GM21619 (cell line): ENCODE measurements around the gene PPM1N.

Experiments used
- ATAC-seq: cut with Tn5 transposase; IDR thresholded peaks from one replicate; pipeline ENCODE4 v1.9.1; 2021; ENCODE audit not compliant: unreplicated experiment

The PPM1N gene

DNA sequence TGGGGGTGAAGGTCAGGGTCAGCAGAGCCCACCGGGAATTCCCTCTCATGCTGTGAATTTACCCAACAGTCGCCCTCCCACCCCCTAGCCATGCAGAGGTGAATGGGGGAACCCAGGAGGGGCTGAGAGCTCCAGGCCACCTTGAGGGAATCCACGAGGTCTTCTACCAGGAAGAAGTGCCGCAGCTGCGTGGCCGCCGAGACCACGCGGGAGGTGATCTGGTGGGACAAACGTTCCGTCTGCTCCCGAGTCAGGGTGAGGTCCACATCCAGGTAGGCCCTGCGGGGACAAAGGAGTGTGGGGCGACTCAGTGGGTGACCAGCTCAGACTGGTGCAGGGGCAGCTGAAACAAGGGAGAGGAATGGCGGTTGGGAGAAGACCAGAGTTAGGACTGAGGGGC is 9.5 kb upstream of the PPM1N start:
- no peak for ATAC-seq

- ATAC-seq: no peak
Measured at GRCh38 chr19:45489216-45489855, 8.9 kb upstream of the PPM1N start.

- no peak for ATAC-seq
Measured at GRCh38 chr19:45492137-45492626, 6.1 kb upstream of the PPM1N start.

- ATAC-seq: no peak
Measured at GRCh38 chr19:45492627-45493470, 5.4 kb upstream of the PPM1N start.

- no peak for ATAC-seq
Measured at GRCh38 chr19:45494261-45494916, 3.9 kb upstream of the PPM1N start.

DNA sequence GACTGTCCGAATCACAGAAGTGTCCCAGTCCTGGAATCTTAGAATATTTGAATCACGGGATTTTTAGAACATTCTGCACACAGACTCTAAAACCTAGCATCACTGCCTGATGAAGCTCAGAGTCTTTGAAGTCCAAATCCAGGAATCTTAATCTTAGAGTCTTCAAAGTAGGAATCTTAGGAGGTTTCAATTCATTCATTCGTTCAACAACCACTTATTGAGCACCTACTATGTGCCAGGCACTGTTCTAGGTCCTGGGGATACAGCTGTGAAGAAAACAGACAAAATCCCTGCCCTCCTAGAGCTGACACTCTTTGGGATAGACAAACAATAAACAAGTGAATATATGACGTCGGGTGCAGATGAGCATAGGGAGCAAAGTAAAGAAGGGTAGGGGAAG is 3.1 kb upstream of the PPM1N start:
- no peak for ATAC-seq

- ATAC-seq: no peak
Measured at GRCh38 chr19:45496349-45496953, 1.8 kb upstream of the PPM1N start.

GRCh38 chr19:45497791-45498190 is 452 bp upstream of the PPM1N start:
- no peak for ATAC-seq

- ATAC-seq: no peak
Measured at GRCh38 chr19:45499196-45500180, 1.2 kb downstream of the PPM1N start.

GRCh38 chr19:45500918-45501729 is 2.9 kb downstream of the PPM1N start:
- ATAC-seq: no peak

- no peak for ATAC-seq
Measured at GRCh38 chr19:45501730-45502014, 3.4 kb downstream of the PPM1N start.

GRCh38 chr19:45502111-45502510 is 3.9 kb downstream of the PPM1N start:
- ATAC-seq: no peak

DNA sequence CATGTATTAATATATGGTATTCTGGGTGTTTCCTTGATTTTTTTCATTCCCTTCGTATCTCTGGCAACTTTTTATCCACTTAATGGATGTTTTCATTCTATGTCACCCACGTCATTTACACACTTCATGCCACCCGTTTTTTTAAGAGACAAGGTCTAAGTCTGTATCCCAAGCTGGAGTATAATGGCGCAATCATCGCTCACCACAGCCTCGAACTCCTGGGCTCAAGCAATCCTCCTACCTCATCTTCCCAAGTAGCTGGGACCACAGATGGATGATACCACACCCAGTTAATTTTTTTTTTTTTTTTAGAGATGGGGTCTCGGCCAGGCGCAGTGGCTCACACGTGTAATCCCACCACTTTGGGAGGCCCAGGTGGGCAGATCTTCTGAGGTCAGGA is 5.7 kb downstream of the PPM1N start:
- ATAC-seq: no peak

DNA sequence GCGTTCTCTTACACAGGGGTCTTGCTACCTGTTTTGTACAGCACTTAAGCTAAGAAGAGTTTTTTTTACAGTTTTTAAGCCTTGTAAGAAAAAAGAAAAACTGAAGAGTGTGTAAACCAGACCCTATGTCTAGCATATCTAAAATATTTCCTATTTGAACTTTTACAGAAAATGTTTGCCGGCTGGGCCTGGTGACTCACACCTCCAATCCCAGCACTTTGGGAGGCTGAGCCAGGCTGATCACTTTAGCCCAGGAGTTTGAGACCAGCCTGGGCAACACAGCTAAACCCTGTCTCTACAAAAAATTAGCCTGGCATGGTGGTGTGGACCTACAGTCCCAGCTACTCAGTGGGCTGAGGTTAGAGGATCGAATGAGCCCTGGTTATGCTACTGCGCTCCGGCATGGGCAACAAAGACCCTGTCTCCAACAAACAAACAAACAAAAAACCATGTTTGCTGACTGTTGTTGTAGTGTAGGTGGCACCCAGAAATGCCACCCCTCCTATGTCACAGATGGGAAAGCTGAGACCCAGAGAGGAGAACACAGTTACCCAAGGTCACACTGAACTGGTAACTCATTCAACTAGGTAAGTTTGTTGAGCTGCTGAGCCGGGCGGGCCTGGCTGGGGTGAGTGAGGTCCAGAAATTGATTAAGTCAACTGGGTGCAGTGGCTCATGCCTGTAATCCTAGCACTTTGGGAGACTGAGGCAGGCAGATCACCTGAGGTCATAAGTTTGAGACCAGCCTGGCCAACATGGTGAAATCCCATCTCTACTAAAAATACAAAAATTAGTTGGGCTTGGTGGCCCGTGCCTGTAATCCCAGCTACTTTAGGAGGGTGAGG is 7.1 kb downstream of the PPM1N start:
- no peak for ATAC-seq

DNA sequence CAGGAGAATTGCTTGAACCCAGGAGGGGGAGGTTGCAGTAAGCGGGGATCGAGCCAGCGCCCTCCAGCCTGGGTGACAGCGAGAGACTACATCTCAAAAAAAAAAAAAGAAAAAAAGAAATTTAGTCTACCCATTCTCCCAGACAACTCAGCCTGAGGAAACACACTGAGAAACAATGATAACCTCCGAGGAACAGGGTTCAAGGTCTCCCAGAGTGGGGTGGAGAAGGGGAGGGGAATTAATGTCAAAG is 7.7 kb downstream of the PPM1N start:
- no peak for ATAC-seq

DNA sequence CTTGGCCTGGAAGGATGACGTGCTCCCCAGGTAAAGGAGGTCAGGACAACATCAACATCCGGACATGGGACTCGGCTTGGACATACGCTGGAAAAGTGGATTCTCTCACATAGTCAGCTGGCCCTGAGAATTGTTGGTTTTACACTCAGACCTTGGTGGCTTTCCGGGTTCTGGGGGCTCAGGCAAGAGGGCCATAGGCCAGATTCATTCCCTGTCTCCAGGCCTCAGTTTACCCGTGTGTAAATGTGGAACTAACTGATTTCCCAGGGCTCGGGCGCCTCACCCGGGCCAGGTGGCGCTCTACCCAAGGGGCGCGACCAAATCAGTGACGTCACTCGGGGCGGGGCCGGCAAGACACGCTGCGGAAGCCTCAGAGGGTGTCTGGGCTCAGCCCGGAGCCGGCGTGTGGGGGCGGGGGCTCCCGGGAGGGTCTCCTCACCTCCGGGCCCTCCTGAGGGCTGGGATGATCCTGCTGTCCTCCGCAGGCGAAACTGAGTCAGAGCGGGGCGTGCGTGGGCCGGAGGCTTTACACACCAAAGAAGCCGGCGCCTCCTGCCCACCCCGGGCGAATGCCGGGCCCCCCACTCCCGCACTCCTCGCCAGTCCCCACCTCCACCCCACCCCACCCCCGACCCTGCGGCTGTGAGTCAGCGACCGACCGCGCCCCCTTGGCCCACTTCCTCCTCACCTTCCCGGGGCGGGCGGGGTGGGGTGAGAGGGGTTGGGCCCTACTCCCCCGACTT is 8.2 kb downstream of the PPM1N start:
- peak; percentile 54 for ATAC-seq

DNA sequence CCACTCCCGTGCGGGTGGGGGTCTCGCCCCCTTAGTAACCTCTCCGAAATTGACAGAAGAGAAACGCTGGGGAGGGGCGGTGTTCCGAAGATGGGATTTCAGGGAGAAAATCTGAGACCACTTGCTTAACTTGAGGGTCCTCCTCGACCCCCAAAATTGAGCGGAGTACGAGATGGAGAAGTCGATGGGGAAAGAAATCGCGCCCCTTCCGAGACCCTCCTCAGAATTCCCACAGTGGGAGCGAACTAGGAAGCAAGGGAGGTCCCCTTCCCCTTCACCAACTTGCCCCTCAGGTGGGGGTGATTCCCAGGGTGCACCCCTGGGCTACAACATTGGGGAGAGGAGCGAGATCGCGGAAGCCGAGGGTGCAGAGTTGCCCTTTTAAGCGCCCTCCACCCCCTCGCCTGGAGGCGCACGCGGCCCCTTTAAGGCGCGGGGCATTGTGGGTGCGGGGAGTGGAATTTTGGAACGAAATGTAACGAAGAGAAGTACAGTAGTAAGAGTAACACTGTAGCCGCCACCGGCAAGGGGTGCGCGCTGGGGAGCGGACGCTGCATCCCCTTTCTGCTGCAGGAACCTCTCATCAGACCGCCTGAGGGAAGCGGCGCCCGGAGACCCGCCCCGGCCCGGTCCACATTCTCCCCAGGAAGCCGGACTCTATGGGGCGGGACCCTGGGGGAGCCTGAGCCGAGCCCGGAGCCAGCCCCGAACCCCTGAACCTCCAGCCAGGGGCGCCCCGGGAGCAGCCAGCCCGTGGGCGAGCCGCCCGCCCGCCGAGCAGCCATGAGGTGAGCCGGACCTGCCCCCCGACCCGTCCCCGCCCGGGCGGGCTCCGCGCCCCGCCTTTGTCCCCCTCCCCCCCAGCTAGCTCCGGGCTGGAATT is 9.0 kb downstream of the PPM1N start, which contains the start of gene VASP:
Gene VASP (plus strand): TSS at position 491 of the 883 bp plus-strand sequence. CDS start 293 bp downstream, at position 784.
- ATAC-seq: peak; percentile 45
